Measurements from ENCODE around the gene PHACTR3. TPM values are rescaled to one million over a fixed set of nuclear protein-coding genes. Genes with fewer than 3 reads are reported as not detected.

PHACTR3 gene
- polyA plus RNA-seq, 1 donor = 5.5 TPM

DNA sequence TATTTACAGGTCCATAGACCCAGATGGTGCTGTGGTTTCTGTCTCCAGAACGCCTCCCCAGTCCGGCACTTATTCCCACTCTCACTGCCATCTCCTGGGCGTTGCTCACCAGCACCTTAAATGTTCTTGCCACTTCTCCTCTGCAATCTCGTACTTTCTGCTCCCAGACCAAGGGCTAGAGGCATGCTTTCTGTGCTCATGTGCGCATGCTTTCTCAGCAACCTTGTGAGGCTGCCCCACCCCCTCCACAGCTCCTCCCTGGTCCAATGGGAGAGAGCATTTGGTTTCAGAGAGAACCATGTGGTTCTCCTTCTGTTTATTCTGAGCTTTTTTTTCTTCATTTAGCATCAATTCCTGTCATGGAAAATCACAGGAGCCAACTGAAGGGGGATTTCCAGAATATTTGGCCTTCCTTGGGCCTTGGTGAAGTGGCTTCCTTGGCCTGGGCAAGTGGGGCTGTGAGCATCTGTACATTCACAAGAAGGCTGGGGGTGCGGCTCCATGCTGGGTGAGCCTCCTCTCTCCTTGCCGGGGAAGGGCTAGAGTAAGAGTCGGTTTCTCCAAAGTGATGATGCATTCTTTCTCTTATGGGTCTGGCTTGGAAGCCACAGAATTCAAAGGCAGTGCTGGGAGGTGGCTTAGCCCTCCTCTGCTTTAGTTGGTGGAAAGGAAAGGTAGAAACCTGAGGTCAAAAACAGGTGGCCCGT is 66.6 kb downstream of the PHACTR3 start:
- DNase-seq (ENCODE audit: low read depth) = no peak

DNA sequence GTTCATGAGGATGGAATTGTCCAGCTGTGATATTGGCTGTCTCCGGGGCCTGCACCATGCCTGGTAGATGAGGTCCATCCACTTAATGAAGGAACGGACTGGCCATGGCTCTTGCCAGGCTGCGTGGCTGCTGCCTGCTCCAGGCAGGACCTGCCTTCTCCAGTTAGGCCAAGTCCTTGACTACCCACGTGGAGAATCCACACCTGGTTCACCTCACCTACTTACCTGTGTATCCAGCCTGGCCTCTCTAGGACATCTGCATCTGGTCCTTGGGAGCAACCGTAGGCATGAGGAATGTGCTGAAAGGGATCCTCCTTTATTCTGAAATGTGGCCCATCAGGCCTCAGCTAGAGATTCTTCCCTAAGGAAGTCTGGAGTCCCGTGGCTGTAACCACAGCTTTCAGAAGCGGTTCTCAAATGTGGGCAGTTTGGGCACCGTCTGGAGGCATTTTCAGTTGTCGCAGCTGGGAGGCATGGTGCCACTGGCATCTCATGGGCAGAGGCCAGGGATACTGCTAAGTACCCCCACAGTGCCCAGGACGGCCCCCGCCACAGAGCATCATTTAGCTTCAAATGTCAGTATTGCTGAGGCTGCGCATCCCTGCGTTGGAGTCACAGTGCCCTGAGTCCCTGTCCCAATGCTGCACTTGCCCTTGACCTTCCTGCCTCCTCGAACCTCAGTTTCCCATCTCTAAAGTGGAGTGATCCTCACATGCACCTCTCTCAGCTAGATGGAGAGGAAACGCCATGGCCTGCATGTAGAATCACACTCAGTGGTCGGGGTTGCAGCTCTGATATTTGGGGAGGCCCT is 67.5 kb downstream of the PHACTR3 start:
- DNase-seq (ENCODE audit: low read depth) = no peak

DNA sequence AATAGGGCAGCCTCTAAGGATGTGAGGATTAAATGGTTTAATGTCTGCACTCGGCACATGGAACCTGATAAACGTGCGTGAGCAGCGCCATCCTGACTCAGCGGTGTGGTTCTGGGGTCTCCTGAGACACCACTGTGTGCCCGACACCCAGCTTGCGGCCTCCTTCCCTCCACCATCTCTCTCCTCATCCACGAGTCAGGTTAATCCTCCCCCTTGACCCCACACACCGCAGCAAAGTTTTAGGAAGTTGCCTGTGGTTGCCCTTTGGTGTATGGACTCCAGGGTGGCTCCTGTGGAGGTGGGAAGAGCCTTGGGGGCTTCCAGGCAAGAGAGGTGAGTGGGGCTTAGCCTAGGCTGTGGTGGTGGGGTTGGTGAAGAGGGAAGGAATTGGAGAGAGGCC is 68.2 kb downstream of the PHACTR3 start:
- no peak for DNase-seq (ENCODE audit: low read depth)

DNA sequence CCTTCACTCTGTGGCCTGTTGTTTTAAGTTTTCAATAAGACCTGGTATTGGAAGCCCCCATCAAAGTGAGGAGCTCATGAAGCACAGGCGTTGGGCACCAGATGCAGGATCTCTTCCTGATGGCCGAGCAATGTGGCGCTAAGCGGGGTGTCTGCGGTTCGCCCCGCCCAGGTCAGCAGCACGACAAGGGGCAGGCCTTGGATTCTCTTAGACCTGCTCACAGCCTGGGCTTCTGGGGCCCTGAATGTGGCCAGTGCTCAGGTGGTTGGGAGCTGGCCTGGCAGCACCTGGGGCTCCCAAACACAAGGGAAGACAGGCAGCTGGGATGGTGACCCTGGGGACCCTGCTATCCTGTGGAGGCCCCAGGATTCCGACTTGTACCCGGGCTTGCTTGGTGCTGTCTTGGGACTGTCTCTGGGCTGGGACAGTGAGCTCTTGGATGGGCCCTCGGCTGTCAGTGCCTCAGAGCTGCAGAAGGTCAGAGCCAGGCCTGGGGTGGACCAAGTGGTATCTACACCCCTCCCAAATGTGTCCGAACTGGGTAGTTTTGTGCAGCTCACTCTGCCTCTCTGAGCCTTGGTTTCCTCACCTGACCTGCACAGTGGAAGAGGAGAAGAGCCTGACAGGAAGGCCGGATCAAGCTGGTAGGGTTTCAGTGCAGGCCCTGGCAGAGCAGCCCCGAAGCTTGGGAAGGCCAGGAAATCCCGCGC is 69.1 kb downstream of the PHACTR3 start:
- DNase-seq (ENCODE audit: low read depth) = no peak

DNA sequence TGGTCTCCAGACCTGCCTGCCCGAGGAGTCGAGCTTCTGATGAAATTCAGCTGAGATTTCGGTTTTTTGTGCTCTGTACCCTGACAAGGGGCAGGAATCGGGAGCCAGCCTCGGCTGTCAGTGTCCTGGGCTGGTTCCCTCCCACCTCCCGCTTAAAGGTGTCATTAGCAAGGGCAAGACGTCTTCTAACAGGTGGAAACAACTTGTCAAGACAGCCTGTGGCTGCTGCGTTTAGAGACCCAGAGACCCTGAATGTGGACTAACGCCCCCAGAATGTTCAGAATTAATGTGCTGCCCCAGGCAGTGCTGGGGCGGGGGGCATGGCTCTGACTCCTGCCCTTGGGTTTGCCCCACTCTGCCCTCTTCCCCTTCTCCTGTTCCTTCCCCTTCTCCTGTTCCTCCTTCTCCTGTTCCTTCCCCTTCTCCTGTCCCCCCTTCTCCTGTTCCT is 69.7 kb downstream of the PHACTR3 start:
- DNase-seq (ENCODE audit: low read depth) = no peak

DNA sequence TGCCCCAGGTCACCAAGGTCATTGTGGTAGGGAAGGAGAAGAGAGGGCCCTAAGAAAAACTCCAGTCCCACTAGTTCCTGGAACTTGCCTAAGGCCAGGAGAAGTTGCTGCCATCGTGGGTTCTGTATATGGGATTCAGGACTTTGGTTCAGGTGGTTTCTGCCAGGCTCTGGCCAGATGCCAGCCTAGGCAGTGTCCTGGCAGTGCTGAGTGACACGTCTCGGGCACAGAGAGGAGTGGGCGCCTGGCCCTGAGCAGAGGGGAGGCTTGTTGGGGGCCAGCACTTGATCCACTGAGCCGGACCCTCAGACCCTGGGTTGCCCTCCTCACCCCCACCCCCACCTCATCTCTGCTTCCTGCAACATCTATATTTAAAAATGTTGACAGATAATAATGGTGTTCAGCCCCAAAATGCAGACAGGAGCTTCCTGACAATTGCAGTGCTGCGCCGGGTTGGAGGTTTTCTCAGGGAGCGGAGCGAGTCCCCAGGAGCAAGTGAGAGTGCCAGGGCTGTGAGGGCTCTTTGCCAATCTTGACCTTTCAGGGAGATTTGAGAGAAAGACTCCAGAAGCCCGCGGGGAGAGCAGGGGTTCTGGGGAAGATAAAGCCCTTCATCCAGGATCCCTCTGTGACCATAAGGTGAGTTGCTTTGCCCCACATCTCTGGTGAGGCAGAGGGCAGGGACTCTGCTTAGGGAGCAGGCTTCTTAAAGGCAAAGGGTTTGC is 71.9 kb downstream of the PHACTR3 start:
- DNase-seq (ENCODE audit: low read depth) = no peak

DNA sequence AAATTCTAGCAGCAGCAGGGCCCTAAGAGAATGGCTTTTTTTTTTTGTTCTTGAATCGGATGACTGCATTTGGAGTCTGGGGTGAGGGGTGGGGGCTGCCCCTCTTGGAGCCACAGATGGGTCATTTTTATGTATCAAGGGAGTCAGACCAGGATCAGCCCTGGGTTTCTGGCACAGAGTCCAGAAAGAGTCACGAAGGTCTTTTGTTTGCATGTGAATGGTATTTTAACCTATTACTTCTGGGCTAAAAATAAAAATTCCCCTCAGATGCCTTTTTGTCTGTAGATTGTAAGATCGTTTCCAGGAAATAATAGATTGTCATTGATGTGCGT is 72.5 kb downstream of the PHACTR3 start:
- no peak for DNase-seq (ENCODE audit: low read depth)

DNA sequence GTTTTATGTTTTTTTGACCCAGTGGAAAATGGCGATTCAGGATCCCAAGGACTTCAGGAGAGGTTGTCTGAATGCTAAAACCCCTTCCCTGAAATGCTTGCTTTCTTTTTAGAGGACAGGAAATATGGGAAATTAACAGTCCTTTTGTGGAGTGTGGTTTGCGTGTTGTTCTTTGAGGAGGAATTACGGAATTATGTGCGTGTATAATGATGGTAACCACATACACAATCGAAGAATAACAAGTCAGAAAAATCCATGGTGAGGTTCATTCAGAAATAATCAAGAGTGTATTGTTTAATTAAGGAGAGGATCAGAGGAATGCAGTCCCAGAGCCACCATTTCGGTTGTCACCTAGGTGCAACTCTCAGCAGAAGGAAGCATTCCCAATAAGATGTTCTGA is 73.2 kb downstream of the PHACTR3 start:
- no peak for DNase-seq (ENCODE audit: low read depth)

DNA sequence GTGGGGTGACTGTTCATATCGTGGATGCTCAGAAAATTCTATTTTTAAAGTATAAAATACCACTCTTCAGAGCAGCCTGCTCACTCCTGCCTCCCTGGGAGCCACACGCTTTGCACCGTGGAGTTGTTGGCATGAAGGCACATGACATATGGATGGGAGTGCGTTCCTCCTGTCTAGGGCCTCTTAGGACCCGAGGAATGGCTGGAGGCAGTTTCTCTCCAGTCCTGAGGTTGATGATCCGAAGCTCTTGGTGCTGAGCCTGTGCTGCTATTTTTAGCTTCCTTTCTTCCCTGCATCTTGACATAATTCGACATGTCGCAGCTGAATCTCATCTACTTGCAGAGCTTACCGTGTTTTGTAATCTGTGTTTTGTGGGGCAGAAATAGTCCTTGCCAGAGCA is 73.9 kb downstream of the PHACTR3 start:
- DNase-seq (ENCODE audit: low read depth) = peak; percentile 35

DNA sequence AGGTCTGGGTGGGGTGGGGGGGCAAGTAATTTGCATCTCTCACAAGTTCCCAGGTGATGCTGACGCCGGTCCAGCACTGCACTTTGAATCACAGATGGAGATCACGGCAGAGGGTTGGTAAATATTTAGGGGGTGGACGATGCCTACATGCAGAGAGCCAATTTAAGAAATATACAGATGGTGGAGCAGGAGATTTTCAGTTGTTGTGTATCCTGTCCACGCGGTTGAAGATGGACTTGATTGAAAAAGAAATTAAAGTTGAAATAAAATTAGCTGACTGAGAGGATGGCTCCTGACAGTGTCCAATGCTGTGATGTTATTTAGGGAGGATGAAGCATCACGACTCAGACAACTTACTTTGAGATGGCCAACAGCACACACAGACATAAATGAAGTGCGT is 74.6 kb downstream of the PHACTR3 start:
- no peak for DNase-seq (ENCODE audit: low read depth)

DNA sequence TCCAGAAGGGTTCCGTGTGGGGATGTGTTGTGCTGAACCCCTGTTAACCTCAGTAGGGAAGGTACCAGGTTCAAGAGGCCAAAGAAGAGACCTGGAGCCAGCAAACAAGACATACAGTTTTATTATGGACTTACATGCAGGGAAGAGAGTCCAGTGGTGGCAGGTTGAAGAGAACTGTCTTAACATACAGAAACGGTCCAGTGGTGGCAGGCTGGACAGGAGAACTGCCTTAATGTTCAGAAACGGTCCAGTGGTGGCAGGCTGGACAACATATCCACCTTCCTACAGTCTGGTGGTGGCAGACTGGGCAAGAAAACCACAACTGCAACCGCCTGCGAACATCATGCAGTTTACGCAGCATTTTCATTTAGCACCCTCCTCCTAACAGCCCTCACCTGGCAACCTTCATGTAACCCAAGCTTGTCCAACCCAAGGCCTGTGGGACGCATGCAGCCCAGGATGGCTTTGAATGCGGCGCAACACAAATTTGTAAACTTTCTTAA is 75.9 kb downstream of the PHACTR3 start:
- DNase-seq (ENCODE audit: low read depth) = no peak

DNA sequence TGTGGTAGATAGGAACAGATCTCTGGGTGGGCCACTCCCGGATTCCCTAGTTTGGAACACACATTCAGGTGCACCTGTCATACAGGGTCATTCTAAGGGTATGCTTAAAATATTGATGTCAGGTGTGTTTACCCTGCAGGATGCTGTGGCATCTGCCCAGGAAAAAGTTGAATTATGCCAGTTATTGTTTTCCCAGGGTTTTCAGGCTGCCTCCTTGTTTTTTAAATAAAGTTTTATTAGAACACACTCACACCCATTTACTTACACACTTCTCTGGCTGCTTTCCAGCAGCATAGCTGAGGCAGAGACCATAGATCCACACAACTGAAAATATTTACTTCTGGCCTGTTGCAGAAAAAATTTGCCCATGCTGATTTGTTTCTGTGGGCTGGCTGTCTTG is 76.5 kb downstream of the PHACTR3 start:
- no peak for DNase-seq (ENCODE audit: low read depth)

DNA sequence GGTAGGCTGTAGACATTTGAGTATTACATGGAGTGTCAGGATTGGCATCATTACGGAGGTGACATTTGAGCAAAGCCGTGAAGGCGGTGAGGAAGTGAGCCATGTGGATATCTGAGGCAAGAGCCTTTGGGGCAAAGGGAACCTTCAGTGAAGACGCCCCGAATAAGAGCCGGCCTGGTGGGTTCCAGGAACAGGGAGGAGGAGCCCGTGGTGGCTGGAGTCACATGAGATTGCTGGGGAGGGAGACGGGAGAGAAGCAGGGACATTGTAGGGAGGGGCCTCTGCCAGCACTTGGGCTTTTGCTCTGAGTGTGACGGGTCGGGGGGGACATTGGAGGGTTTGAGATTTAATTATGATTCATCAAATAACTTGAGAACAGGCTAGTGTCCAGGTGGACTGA is 78.3 kb downstream of the PHACTR3 start:
- no peak for DNase-seq (ENCODE audit: low read depth)

DNA sequence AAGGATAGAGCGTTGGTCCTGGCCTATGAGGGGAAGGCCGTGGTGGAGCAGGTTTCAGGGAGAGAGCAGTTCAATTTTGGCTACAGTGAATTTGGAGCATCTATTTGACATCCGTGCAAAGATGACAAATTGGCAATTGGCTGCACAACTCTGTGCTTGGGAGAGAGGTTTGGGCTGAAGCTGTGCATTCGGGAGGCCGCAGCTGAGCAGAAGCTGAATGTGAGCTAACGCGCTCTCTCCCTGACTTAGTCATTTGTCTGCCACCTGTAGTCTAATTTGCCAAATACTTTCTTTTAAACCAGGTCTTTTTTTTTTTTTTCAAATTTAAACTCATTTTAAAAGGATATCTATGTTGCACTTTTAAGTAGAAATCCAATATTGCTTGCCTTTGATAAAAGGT is 78.8 kb downstream of the PHACTR3 start:
- DNase-seq (ENCODE audit: low read depth) = no peak

DNA sequence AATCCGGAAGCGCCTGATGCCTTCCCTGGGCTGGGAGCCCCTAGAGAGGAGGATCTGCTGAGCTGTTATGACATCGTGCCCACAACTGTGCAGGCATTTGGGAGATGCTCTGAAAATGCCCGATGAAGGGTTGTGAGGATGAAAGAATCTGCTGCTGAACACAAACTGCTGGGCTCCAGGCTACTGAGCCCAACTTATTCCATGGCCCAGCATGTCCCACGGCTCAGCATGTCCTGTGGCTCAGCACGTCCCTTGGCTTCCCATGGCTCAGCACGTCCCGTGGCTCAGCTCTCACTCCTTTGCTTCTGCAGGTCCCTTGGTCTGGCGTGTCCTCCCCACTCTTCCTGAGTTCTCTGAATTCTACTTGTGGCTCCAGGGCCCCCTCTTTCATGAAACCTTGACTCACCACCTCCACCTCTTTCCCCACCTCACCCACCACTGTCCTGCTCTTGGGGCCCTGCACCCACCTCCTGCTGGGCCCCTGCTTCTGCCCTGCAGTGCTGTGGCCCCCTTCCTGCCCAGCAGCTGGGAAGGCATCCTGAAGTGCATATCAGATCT is 80.4 kb downstream of the PHACTR3 start:
- no peak for DNase-seq (ENCODE audit: low read depth)

DNA sequence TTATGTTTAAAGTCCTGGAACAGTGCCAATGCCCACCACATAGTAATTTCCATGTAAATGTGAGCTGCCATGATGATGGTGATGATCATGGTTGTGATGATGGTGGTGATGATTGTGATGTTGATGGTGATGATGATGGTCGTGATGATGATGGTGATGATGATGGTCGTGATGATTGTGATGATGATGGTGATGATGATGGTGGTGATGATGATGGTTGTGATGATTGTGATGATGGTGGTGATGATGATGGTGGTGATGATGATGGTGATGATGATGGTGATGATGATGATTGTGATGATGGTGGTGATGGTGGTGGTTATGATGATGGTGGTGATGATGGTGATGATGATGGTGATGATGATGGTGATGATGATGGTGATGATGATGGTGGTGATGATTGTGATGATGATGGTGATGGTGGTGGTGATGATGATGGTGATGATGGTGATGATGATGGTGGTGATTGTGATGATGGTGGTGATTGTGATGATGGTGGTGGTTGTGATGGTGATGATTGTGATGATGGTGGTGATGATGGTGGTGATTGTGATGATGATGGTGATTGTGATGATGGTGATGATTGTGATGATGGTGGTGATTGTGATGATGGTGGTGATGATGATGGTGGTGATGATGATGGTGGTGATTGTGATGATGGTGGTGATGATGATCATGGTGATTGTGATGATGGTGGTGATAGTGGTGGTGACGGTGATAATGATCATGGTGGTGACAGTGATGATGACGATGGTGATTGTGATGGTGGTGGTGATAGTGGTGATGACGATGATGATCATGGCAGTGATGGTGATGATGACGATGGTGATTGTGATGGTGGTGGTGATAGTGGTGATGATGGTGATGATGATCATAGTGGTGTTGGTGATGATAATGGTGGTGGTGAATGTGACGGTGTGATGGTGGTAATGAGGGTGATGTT is 82.3 kb downstream of the PHACTR3 start:
- no peak for DNase-seq (ENCODE audit: low read depth)

DNA sequence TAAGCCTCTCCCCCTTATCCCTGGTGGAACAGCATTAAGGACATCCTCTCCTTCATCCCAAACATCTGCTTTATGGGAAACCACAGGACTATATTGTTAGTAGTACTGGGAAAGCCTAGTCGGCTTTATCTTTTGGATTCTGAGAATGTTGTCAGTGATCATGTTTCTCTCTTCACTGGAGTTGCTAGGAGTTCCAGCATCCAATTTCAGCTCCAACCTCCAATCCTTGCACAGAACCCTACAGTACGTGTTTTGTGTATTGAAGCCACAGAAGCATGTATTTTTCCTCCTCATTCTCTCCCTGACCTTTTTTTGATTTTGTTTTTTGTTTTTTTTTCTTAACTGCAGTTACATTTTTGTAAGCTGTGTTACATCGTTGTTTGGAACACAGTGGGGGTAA is 84.0 kb downstream of the PHACTR3 start:
- DNase-seq (ENCODE audit: low read depth) = no peak

DNA sequence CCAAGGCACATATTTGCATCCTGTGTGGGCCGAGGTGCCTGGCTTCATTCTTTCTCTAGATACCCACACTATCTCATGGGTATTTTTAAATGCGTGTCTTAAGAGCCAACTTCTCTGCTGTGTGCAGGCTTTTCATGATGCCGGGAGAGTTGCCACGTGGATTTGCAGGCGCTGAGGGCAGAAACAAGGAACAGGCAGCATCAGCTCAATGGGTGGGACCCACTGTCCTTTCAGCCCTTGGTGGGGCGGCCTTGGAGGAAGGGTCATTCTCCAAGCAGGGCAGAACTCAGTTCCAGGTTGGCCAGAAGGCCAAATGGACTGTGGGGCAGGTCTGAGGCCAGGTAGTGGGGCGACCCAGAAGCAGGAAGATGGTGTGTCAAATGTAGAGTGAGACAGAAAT is 84.7 kb downstream of the PHACTR3 start:
- DNase-seq (ENCODE audit: low read depth) = no peak

DNA sequence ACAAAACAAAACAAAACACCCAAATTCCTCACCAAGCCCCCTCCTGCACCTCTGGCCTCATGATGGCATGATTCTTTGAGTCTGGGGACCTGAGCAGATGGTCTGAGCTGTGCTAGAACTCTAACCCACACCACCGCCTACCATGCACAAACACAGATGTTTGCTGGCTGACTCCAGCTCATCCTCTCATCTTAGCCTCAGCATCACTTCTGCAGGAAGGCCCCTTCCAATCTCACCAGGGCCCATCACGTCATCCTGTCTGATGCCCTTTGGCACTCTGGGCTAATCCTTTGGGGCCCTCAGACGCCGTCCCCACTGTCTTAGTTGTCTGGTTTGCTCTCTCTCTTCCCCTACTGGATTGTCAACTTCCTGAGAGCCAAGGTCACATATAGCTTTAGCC is 85.8 kb downstream of the PHACTR3 start:
- no peak for DNase-seq (ENCODE audit: low read depth)

DNA sequence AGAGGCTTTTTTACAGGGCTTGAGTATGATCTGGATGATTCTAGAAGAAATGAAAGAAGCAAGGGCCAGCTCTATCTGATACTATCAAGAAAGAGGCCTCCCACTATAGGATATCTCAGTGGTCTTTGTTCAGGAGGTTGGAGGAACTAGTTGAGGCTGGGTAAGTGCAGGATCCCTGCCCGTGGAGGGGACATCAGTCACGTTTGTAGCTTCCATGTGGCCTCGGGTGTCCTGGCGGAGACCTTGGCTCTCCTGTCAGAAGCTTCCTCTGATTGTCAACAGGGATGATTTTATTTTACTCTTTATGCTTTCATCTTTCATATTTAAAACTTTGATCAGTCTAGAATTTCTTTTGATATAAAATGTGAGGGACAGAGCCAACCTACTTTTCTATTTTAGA is 86.6 kb downstream of the PHACTR3 start:
- no peak for DNase-seq (ENCODE audit: low read depth)

DNA sequence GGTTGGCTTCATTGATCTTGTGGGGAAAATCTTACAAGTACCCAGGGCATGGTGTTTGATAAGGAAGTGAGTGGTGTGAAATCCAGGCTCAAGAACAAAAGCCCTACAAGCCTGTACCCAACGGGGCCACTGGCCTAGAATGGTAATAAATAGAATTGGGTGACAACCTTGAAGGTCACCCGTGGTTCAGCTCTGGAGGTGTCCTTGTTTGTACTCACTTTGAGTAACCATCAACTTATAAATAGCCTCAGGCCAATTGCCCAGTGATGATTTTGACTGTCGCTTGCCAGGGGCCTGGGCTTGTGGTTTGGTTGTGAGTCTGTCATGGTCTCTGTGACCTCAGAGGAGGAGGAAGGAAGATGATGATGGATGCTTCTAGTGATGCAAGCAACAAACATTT is 87.8 kb downstream of the PHACTR3 start:
- DNase-seq (ENCODE audit: low read depth) = no peak

Data from forelimb muscle (tissue), 1 donor.